H9 (cell line): ENCODE data around the gene SLC17A9. TPM values are rescaled to one million over a fixed set of nuclear protein-coding genes. Genes with fewer than 3 reads are reported as not detected.

Experiments
- DNase-seq: peaks from one replicate; pipeline ENCODE4 v3.0.0-alpha.2; 2017
- H2AFZ ChIP-seq: one replicate; pipeline ENCODE4 v1.6.1; 2013; ENCODE audit warnings: mild to moderate bottlenecking, low read length, control low read depth, moderate library complexity
- H2AK5ac ChIP-seq: 2 replicates; pipeline ENCODE4 v1.6.1; 2013; ENCODE audit warnings: low read length, control low read depth, mixed read lengths; ENCODE audit not compliant: insufficient read length
- H2BK120ac ChIP-seq: one replicate; pipeline ENCODE4 v1.6.1; 2013; ENCODE audit warnings: low read depth, mild to moderate bottlenecking, low read length, control low read depth, inconsistent platforms; ENCODE audit not compliant: poor library complexity, severe bottlenecking
- H2BK12ac ChIP-seq: 2 replicates; pipeline ENCODE4 v1.6.1; 2013; ENCODE audit warnings: low read length, control low read depth, mixed read lengths, low read depth; ENCODE audit not compliant: insufficient read length
- H2BK15ac ChIP-seq: 2 replicates; pipeline ENCODE4 v1.6.1; 2013; ENCODE audit warnings: low read depth, low read length, control low read depth
- H2BK20ac ChIP-seq: one replicate; pipeline ENCODE4 v1.6.1; 2013; ENCODE audit warnings: low read depth, mild to moderate bottlenecking, low read length, control low read depth, inconsistent platforms; ENCODE audit not compliant: poor library complexity, severe bottlenecking
- H2BK5ac ChIP-seq: 2 replicates; pipeline ENCODE4 v1.6.1; 2013; ENCODE audit warnings: low read length, control low read depth, mixed read lengths; ENCODE audit not compliant: insufficient read length
- H3K14ac ChIP-seq: 2 replicates; pipeline ENCODE4 v1.6.1; 2013; ENCODE audit warnings: low read length, control low read depth; ENCODE audit not compliant: insufficient read depth
- H3K18ac ChIP-seq: 2 replicates; pipeline ENCODE4 v1.6.1; 2013; ENCODE audit warnings: low read depth, mild to moderate bottlenecking, mixed read lengths, low read length, control low read depth; ENCODE audit not compliant: insufficient read length
- H3K23ac ChIP-seq: 2 replicates; pipeline ENCODE4 v1.6.1; 2013; ENCODE audit warnings: low read length, control low read depth, mixed read lengths, low read depth; ENCODE audit not compliant: insufficient read length
- H3K23me2 ChIP-seq: 2 replicates; pipeline ENCODE4 v1.6.1; 2013; ENCODE audit warnings: low read depth, mild to moderate bottlenecking, mixed read lengths, low read length, control low read depth; ENCODE audit not compliant: insufficient read length, poor library complexity, severe bottlenecking
- H3K27ac ChIP-seq: 2 replicates; pipeline ENCODE4 v1.5.1; 2013; ENCODE audit warnings: low read length, control low read depth, mixed read lengths, low read depth; ENCODE audit not compliant: insufficient read length
- H3K27me3 ChIP-seq: 2 replicates; pipeline ENCODE4 v1.6.1; 2013; ENCODE audit warnings: low read length, control low read depth, inconsistent platforms; ENCODE audit not compliant: insufficient read depth
- H3K4ac ChIP-seq: 2 replicates; pipeline ENCODE4 v1.6.1; 2013; ENCODE audit warnings: low read depth, mild to moderate bottlenecking, control low read depth, inconsistent platforms, low read length, moderate library complexity
- H3K4me1 ChIP-seq: 2 replicates; pipeline ENCODE4 v1.6.1; 2013; ENCODE audit warnings: low read length, control low read depth, inconsistent platforms; ENCODE audit not compliant: insufficient read depth
- H3K4me2 ChIP-seq: 2 replicates; pipeline ENCODE4 v1.6.1; 2013; ENCODE audit warnings: low read length, control low read depth, mixed read lengths; ENCODE audit not compliant: insufficient read length, insufficient read depth
- H3K56ac ChIP-seq: 2 replicates; pipeline ENCODE4 v1.6.1; 2013; ENCODE audit warnings: low read depth, mild to moderate bottlenecking, mixed read lengths, low read length, control low read depth; ENCODE audit not compliant: insufficient read length
- H3K79me1 ChIP-seq: 2 replicates; pipeline ENCODE4 v1.6.1; 2013; ENCODE audit warnings: low read depth, mild to moderate bottlenecking, moderate library complexity, low read length, control low read depth, inconsistent platforms; ENCODE audit not compliant: insufficient read depth, poor library complexity, severe bottlenecking
- H3K79me2 ChIP-seq: 2 replicates; pipeline ENCODE4 v1.6.1; 2013; ENCODE audit warnings: low read length, control low read depth, inconsistent platforms; ENCODE audit not compliant: insufficient read depth
- H3K9ac ChIP-seq: 2 replicates; pipeline ENCODE4 v1.6.1; 2013; ENCODE audit warnings: low read length, control low read depth, mixed read lengths; ENCODE audit not compliant: insufficient read length; ENCODE audit errors: extremely low read depth
- H3K9me3 ChIP-seq: one replicate; pipeline ENCODE4 v1.6.1; 2013; ENCODE audit warnings: low read depth, low read length, inconsistent platforms; ENCODE audit not compliant: control insufficient read depth
- H3T11ph ChIP-seq: one replicate; pipeline ENCODE4 v1.6.1; 2013; ENCODE audit warnings: mild to moderate bottlenecking, low read length, control low read depth, inconsistent platforms
- H4K20me1 ChIP-seq: one replicate; pipeline ENCODE4 v1.6.1; 2013; ENCODE audit not compliant: control insufficient read depth, insufficient read length, insufficient read depth
- H4K5ac ChIP-seq: 2 replicates; pipeline ENCODE4 v1.6.1; 2013; ENCODE audit warnings: low read depth, mild to moderate bottlenecking, mixed read lengths, low read length, control low read depth; ENCODE audit not compliant: insufficient read length
- H4K8ac ChIP-seq: replicated peaks from 2 replicates; pipeline ENCODE4 v1.6.1; 2013; ENCODE audit warnings: low read length, control low read depth, mixed read lengths, low read depth; ENCODE audit not compliant: insufficient read length
- H4K91ac ChIP-seq: 2 replicates; pipeline ENCODE4 v1.6.1; 2013; ENCODE audit warnings: low read depth, mild to moderate bottlenecking, moderate library complexity, mixed read lengths, low read length, control low read depth; ENCODE audit not compliant: insufficient read length
- H3K27ac Mint-ChIP-seq, 3 experiments: 2 replicates in 2 of 3; 3 replicates in 1 of 3; pipeline ENCODE4 v1.8.0; 2020 to 2021; ENCODE audit warnings: mixed read lengths in 3 of 3, mild to moderate bottlenecking in 1 of 3, moderate library complexity in 1 of 3
- H3K27me3 Mint-ChIP-seq: 2 replicates; pipeline ENCODE4 v1.8.0; 2021; ENCODE audit warnings: low read depth, mild to moderate bottlenecking, moderate library complexity, mixed read lengths
- H3K36me3 Mint-ChIP-seq, 3 experiments: 2 replicates in 2 of 3; 3 replicates in 1 of 3; pipeline ENCODE4 v1.8.0; 2020 to 2021; ENCODE audit warnings: low read depth in 3 of 3, mixed read lengths in 3 of 3; ENCODE audit not compliant: insufficient read depth in 1 of 3
- H3K4me1 Mint-ChIP-seq, 2 experiments: 2 replicates each; pipeline ENCODE4 v1.8.0; 2020; ENCODE audit warnings: mixed read lengths in 2 of 2
- H3K4me3 Mint-ChIP-seq, 2 experiments: 2 replicates in 1 of 2; 3 replicates in 1 of 2; pipeline ENCODE4 v1.8.0; 2020 to 2021; ENCODE audit warnings: mild to moderate bottlenecking in 2 of 2, mixed read lengths in 2 of 2, moderate library complexity in 1 of 2
- H3K9me3 Mint-ChIP-seq, 2 experiments: 2 replicates in 1 of 2; 3 replicates in 1 of 2; pipeline ENCODE4 v1.8.0; 2020; ENCODE audit warnings: mild to moderate bottlenecking in 2 of 2, mixed read lengths in 2 of 2, moderate library complexity in 1 of 2
- CTCF ChIP-seq: fragments of 200-600 bp; sonication (generic); conservative IDR thresholded peaks from 3 replicates; pipeline ENCODE4 v1.8.0; 2021; ENCODE audit warnings: antibody characterized with exemption, mild to moderate bottlenecking
- WGBS: extraction: QIAGEN DNeasy Blood & Tissue Kit; methylation state at CpG from one replicate; pipeline ENCODE4 v1.1.7; 2013; ENCODE audit warnings: missing lambda C conversion rate, low lambda C conversion rate, mixed read lengths; ENCODE audit not compliant: insufficient read length; ENCODE audit errors: extremely low coverage; 5-methylcytosine and 5-hydroxymethylcytosine counted together
- total RNA-seq: library from RNA; stranded (reverse); gene quantifications from 2 replicates; pipeline ENCODE4 v1.2.1, GENCODE V29; 2021

SLC17A9 gene
- total RNA-seq, 1 experiment from 2014 or later, result 20.9 TPM

- Mint-ChIP-seq H3K27ac (no peak overlapping the region), H3K27me3 (peaks cover 76% of the 10 kb centered on the region), H3K4me3 (no peak overlapping the region), H3K9me3 (peaks cover 23 to 25% of the 10 kb centered on the region in 2 experiments), H3K4me1 (peaks cover 25 to 36% of the 10 kb centered on the region in 2 experiments), H3K36me3 (peaks cover 10 to 23% (median 13%) of the 10 kb centered on the region in 3 experiments)
- Histone ChIP-seq H2BK5ac (no peak overlapping the region), H4K20me1 (no peaks in the 10 kb centered on the region), H2AK5ac (no peak overlapping the region), H3K23me2 (peaks cover 6% of the 10 kb centered on the region), H3K4ac (no peak overlapping the region), H3K27me3 (peaks cover 22% of the 10 kb centered on the region; the same call in 1 of the 2 replicates), H2AFZ (no peak overlapping the region), H3K18ac (no peak overlapping the region), H3T11ph (no peak overlapping the region), H3K9me3 (no peaks in the 10 kb centered on the region), H3K14ac (no peak overlapping the region), H2BK20ac (no peak overlapping the region), H3K9ac (no peak overlapping the region), H2BK120ac (no peak overlapping the region), H2BK15ac (no peak overlapping the region), H3K4me2 (no peak overlapping the region), H3K79me1 (no peaks in the 10 kb centered on the region), H3K27ac (no peak overlapping the region), H4K8ac (no peak overlapping the region), H4K91ac (no peak overlapping the region), H3K4me1 (no peaks in the 10 kb centered on the region; the same call in 1 of the 2 replicates), H3K23ac (no peak overlapping the region), H2BK12ac (no peak overlapping the region), H3K79me2 (no peaks in the 10 kb centered on the region), H4K5ac (no peak overlapping the region), H3K56ac (no peak overlapping the region)
- no CpG with 5 or more reads among the region's 3 CpGs for WGBS
- TF ChIP-seq CTCF, result no peak
- no peak for DNase-seq
Observed at GRCh38 chr20:63011798-63012197, 59.3 kb downstream of the SLC17A9 start.
